PC-9 (cell line): ENCODE data around the gene SLC12A4. TPM values are rescaled to one million over a fixed set of nuclear protein-coding genes. Genes with fewer than 3 reads are reported as not detected.

Experiments used
- BruUV-seq: library from RNA; stranded (reverse); fragments of 400-500 nt; replicated peaks from 2 replicates; lab custom pipeline; 2021; lab: Mats Ljungman, UMichigan
- CTCF ChIA-PET: fragments of 300-600 bp; sonication (Branson Sonifier 250); formaldehyde crosslinking; loops from one replicate; lab custom pipeline; 2022; ENCODE audit warnings: antibody characterized with exemption; lab: Charles Lee
- POLR2A ChIA-PET: fragments of 300-600 bp; sonication (Branson Sonifier 250); formaldehyde crosslinking; loops from one replicate; lab custom pipeline; 2022; ENCODE audit warnings: antibody characterized with exemption; ENCODE audit not compliant: unreplicated experiment; lab: Charles Lee
- DNase-seq, 2 experiments: peaks; one replicate each; pipeline versions ENCODE4 v3.0.0 to v3.0.0-alpha.2; 2015 to 2022; ENCODE audit warnings: mixed read lengths in 1 of 2
- H2AFZ ChIP-seq: fragments of 200-600 bp; sonication (generic); 2 replicates; pipeline ENCODE4 v1.8.1; 2017; ENCODE audit warnings: antibody characterized with exemption
- H3F3A ChIP-seq: fragments of 200-600 bp; sonication (generic); 2 replicates; pipeline ENCODE4 v1.8.1; 2017; ENCODE audit warnings: antibody characterized with exemption, mild to moderate bottlenecking, low read depth; ENCODE audit not compliant: insufficient read depth
- H3K27ac ChIP-seq: fragments of 200-600 bp; sonication (generic); 2 replicates; pipeline ENCODE4 v1.6.1; 2016; ENCODE audit warnings: mixed run types
- H3K27me3 ChIP-seq: fragments of 200-600 bp; sonication (generic); 2 replicates; pipeline ENCODE4 v1.6.1; 2016; ENCODE audit warnings: low read depth, mixed run types; ENCODE audit not compliant: insufficient read depth
- H3K36me3 ChIP-seq: fragments of 200-600 bp; sonication (generic); 2 replicates; pipeline ENCODE4 v1.6.1; 2016; ENCODE audit warnings: low read depth, mixed run types
- H3K4me1 ChIP-seq: fragments of 200-600 bp; sonication (generic); replicated peaks from 2 replicates; pipeline ENCODE4 v1.6.1; 2016; ENCODE audit warnings: mixed run types; ENCODE audit not compliant: insufficient read depth
- H3K4me2 ChIP-seq: fragments of 200-600 bp; sonication (generic); 2 replicates; pipeline ENCODE4 v1.6.1; 2017; ENCODE audit warnings: mixed run types
- H3K4me3 ChIP-seq: fragments of 200-600 bp; sonication (generic); 2 replicates; pipeline ENCODE4 v1.6.1; 2016; ENCODE audit warnings: mixed run types
- H3K79me2 ChIP-seq: fragments of 200-600 bp; sonication (generic); 2 replicates; pipeline ENCODE4 v1.6.1; 2017; ENCODE audit warnings: low read depth, mixed run types
- H3K9me2 ChIP-seq: fragments of 200-600 bp; sonication (generic); 2 replicates; pipeline ENCODE4 v1.8.1; 2017; ENCODE audit warnings: mild to moderate bottlenecking; ENCODE audit not compliant: insufficient read depth
- H3K9me3 ChIP-seq: fragments of 200-600 bp; sonication (generic); 2 replicates; pipeline ENCODE4 v1.8.1; 2016; ENCODE audit warnings: low read depth; ENCODE audit not compliant: insufficient read depth
- H4K20me1 ChIP-seq: fragments of 200-600 bp; sonication (generic); 2 replicates; pipeline ENCODE4 v1.8.1; 2017; ENCODE audit not compliant: insufficient read depth
- CTCF ChIP-seq: fragments of 200-600 bp; sonication (generic); conservative IDR thresholded peaks from 2 replicates; pipeline ENCODE4 v1.6.1; 2017; ENCODE audit warnings: mixed run types, antibody characterized with exemption, mild to moderate bottlenecking, moderate library complexity
- EZH2 ChIP-seq: fragments of 200-600 bp; sonication (generic); IDR thresholded peaks from 2 replicates; pipeline ENCODE4 v1.8.0; 2017; ENCODE audit warnings: antibody characterized with exemption, low read depth
- intact Hi-C: fragments of 100-400 bp; cut with micrococcal nuclease; formaldehyde crosslinking; loops from one replicate; pipeline ENCODE4 v1.10.0; 2022; ENCODE audit not compliant: unreplicated experiment
- total RNA-seq: library from RNA; stranded (reverse); gene quantifications from 2 replicates; pipeline ENCODE4 v1.2.3, GENCODE V29; 2021

The SLC12A4 gene
- total RNA-seq, 1 experiment from 2014 or later, result 27.0 TPM

- ChIA-PET POLR2A (interaction anchor here (1.0 kb wide), 1 partner anchor 48 kb away, joined by 4 read pairs; no protein-coding TSS in a partner anchor), CTCF (no interaction called here)
- intact Hi-C loops, result no loop called here
- H3K27ac ChIP-seq, result no peak overlapping the region
- H3K79me2 ChIP-seq, result no peaks in the 10 kb centered on the region
- peaks cover 9% of the 10 kb centered on the region for H3K4me1 ChIP-seq
- TF ChIP-seq CTCF (no peak), EZH2 (no peak)
- H3K9me3 ChIP-seq, result no peaks in the 10 kb centered on the region
- no peak overlapping the region for H2AFZ ChIP-seq
- no peaks in the 10 kb centered on the region for H3K27me3 ChIP-seq
- H3K4me3 ChIP-seq, result no peak overlapping the region
- no peaks in the 10 kb centered on the region for H3F3A ChIP-seq
- no peaks in the 10 kb centered on the region for H4K20me1 ChIP-seq
- no peak for DNase-seq
- H3K4me2 ChIP-seq, result no peak overlapping the region
- no peaks in the 10 kb centered on the region for H3K9me2 ChIP-seq
- H3K36me3 ChIP-seq, result no peaks in the 10 kb centered on the region
- no TSS peak for BruUV-seq
Measured at GRCh38 chr16:67986949-67987348, 18.5 kb upstream of the SLC12A4 start.

GRCh38 chr16:67982011-67982696, 13.7 kb upstream of the SLC12A4 start:
- Histone ChIP-seq H2AFZ (no peak overlapping the region), H3K79me2 (no peaks in the 10 kb centered on the region), H3F3A (no peaks in the 10 kb centered on the region), H3K4me3 (no peak overlapping the region), H3K9me3 (no peaks in the 10 kb centered on the region), H3K36me3 (no peaks in the 10 kb centered on the region), H3K4me1 (peaks cover 9% of the 10 kb centered on the region), H3K4me2 (no peak overlapping the region), H3K9me2 (no peaks in the 10 kb centered on the region), H3K27ac (no peak overlapping the region), H3K27me3 (no peaks in the 10 kb centered on the region), H4K20me1 (no peaks in the 10 kb centered on the region)
- TF ChIP-seq CTCF (no peak), EZH2 (no peak)
- CTCF ChIA-PET, result no interaction called here
- intact Hi-C loops, result no loop called here
- no peak for DNase-seq
- BruUV-seq, result no TSS peak
- POLR2A ChIA-PET, result no interaction called here

GRCh38 chr16:67979955-67980678, 11.7 kb upstream of the SLC12A4 start, which contains the start of gene DPEP3:
Gene DPEP3 (minus strand): TSS chr16:67980499. CDS start chr16:67980380, 119 bp downstream.
- BruUV-seq, result no TSS peak

More at GRCh38 chr16:67979955-67980678, 11.7 kb upstream of the SLC12A4 start, which contains the start of gene DPEP3:
- H3K27me3 ChIP-seq, result no peaks in the 10 kb centered on the region
- H4K20me1 ChIP-seq, result no peaks in the 10 kb centered on the region
- H3K27ac ChIP-seq, result no peak within 1 kb of the TSS
- ChIA-PET POLR2A (no interaction called here), CTCF (no interaction called here)
- no peaks in the 10 kb centered on the region for H3K9me2 ChIP-seq
- H3F3A ChIP-seq, result no peaks in the 10 kb centered on the region
- H3K4me2 ChIP-seq, result no peak within 1 kb of the TSS
- no peak within 1 kb of the TSS for H3K4me3 ChIP-seq
- H3K4me1 ChIP-seq, result peaks cover 5% of the 10 kb centered on the region
- no peak within 1 kb of the TSS for H2AFZ ChIP-seq
- intact Hi-C loops, result no loop called here
- no peak for DNase-seq
- no peak for TF ChIP-seq EZH2
- no peak for TF ChIP-seq CTCF
- no peaks in the 10 kb centered on the region for H3K79me2 ChIP-seq
- no peaks in the 10 kb centered on the region for H3K9me3 ChIP-seq
- no peaks in the 10 kb centered on the region for H3K36me3 ChIP-seq
